ENCODE results near the gene EPSTI1.
"Not testable (repeated sequence)": the region's sequence is repeated elsewhere in the genome, so short reads cannot be mapped to it uniquely, and the experiment has no call there.

The EPSTI1 gene

GRCh38 chr13:42991898-42992763 lies at the start of gene EPSTI1:
Gene EPSTI1 (minus strand): TSS chr13:42992241. CDS start chr13:42992165, 76 bp downstream.
- peak; percentile 31 to 66 (median 56) for DNase-seq (ENCODE audit: low read depth in 3 of 3, low spot score in 1 of 3)

GRCh38 chr13:43041369-43041921 lies 49.4 kb upstream of the EPSTI1 start:
- no peak for DNase-seq (ENCODE audit: low read depth in 3 of 3, low spot score in 1 of 3)

GRCh38 chr13:43040581-43041368 lies 48.7 kb upstream of the EPSTI1 start:
- not testable (repeated sequence) for DNase-seq (ENCODE audit: low read depth in 3 of 3, low spot score in 1 of 3)

- DNase-seq (ENCODE audit: low read depth in 3 of 3, low spot score in 1 of 3), result no peak
Observed at GRCh38 chr13:43039966-43040365, 47.9 kb upstream of the EPSTI1 start.

- DNase-seq (ENCODE audit: low read depth in 3 of 3, low spot score in 1 of 3), result no peak
Observed at GRCh38 chr13:43036351-43037250, 44.6 kb upstream of the EPSTI1 start.

GRCh38 chr13:43033038-43033437 lies 41.0 kb upstream of the EPSTI1 start:
- DNase-seq (ENCODE audit: low read depth in 3 of 3, low spot score in 1 of 3), result no peak

GRCh38 chr13:43031881-43032280 lies 39.8 kb upstream of the EPSTI1 start:
- DNase-seq (ENCODE audit: low read depth in 3 of 3, low spot score in 1 of 3), result no peak

GRCh38 chr13:43030548-43030947 lies 38.5 kb upstream of the EPSTI1 start:
- no peak for DNase-seq (ENCODE audit: low read depth in 3 of 3, low spot score in 1 of 3)

- no peak for DNase-seq (ENCODE audit: low read depth in 3 of 3, low spot score in 1 of 3)
Observed at GRCh38 chr13:43026262-43026661, 34.2 kb upstream of the EPSTI1 start.

- DNase-seq (ENCODE audit: low read depth in 3 of 3, low spot score in 1 of 3), result peak in 2 of 3 donors; percentile 58 to 72
Observed at GRCh38 chr13:43023289-43023963, 31.4 kb upstream of the EPSTI1 start, which contains the start of gene DNAJC15. Gene DNAJC15 (plus strand): TSS chr13:43023586. CDS start chr13:43023627, 41 bp downstream.

GRCh38 chr13:43022934-43023288 lies 30.9 kb upstream of the EPSTI1 start:
- DNase-seq (ENCODE audit: low read depth in 3 of 3, low spot score in 1 of 3), result no peak

GRCh38 chr13:43021926-43022670 lies 30.1 kb upstream of the EPSTI1 start:
- DNase-seq (ENCODE audit: low read depth in 3 of 3, low spot score in 1 of 3), result no peak

- DNase-seq (ENCODE audit: low read depth in 3 of 3, low spot score in 1 of 3), result no peak
Observed at GRCh38 chr13:43020794-43021193, 28.8 kb upstream of the EPSTI1 start.

GRCh38 chr13:43019811-43020210 lies 27.8 kb upstream of the EPSTI1 start:
- no peak for DNase-seq (ENCODE audit: low read depth in 3 of 3, low spot score in 1 of 3)

GRCh38 chr13:43016226-43016625 lies 24.2 kb upstream of the EPSTI1 start:
- DNase-seq (ENCODE audit: low read depth in 3 of 3, low spot score in 1 of 3), result no peak

GRCh38 chr13:43014162-43014561 lies 22.1 kb upstream of the EPSTI1 start:
- DNase-seq (ENCODE audit: low read depth in 3 of 3, low spot score in 1 of 3), result no peak

GRCh38 chr13:43009506-43009905 lies 17.5 kb upstream of the EPSTI1 start:
- DNase-seq (ENCODE audit: low read depth in 3 of 3, low spot score in 1 of 3), result no peak

- no peak for DNase-seq (ENCODE audit: low read depth in 3 of 3, low spot score in 1 of 3)
Observed at GRCh38 chr13:43008596-43008995, 16.6 kb upstream of the EPSTI1 start.

- no peak for DNase-seq (ENCODE audit: low read depth in 3 of 3, low spot score in 1 of 3)
Observed at GRCh38 chr13:43006893-43007631, 15.0 kb upstream of the EPSTI1 start.

Data from stimulated activated CD4-positive, alpha-beta T cell treated with anti-CD3 and anti-CD28 coated beads, TNF-alpha, amount 100 ng/mL, for 1 hour (primary cell).